MCF 10A (cell line): ENCODE results near the gene CXCR1. TPM values are rescaled to one million over a fixed set of nuclear protein-coding genes. Genes with fewer than 3 reads are reported as not detected.

Experiments
- Bru-seq: library from RNA; stranded (reverse); fragments of 400-500 nt; gene quantifications from one replicate; lab custom pipeline; 2021; lab: Mats Ljungman, UMichigan
- BruChase-seq, 2 experiments: library from RNA; stranded (reverse); fragments of 400-500 nt; gene quantifications; one replicate each; lab custom pipeline; 2021; lab: Mats Ljungman, UMichigan
- BruUV-seq: library from RNA; stranded (reverse); fragments of 400-500 nt; replicated peaks from 2 replicates; lab custom pipeline; 2021; lab: Mats Ljungman, UMichigan
- CTCF ChIA-PET: fragments of 300-600 bp; sonication (Branson Sonifier 250); formaldehyde crosslinking; extraction: SDS; loops from one replicate; lab custom pipeline; 2021; ENCODE audit warnings: antibody characterized with exemption, inconsistent platforms; lab: Yijun Ruan, JAX
- POLR2A ChIA-PET: fragments of 300-600, 350-650 bp; sonication (Branson Sonifier 250); formaldehyde crosslinking; extraction: SDS; loops from one replicate; lab custom pipeline; 2020; ENCODE audit warnings: antibody characterized with exemption, inconsistent platforms; lab: Yijun Ruan, JAX
- DNase-seq: peaks from one replicate; pipeline ENCODE4 v3.0.0-alpha.2; 2018; ENCODE audit not compliant: unreplicated experiment
- H3K27ac Mint-ChIP-seq: one replicate; pipeline ENCODE4 v1.8.0; 2022; ENCODE audit warnings: mild to moderate bottlenecking, low read depth, mixed read lengths; ENCODE audit not compliant: unreplicated experiment
- H3K27me3 Mint-ChIP-seq: one replicate; pipeline ENCODE4 v1.8.0; 2022; ENCODE audit warnings: mixed read lengths; ENCODE audit not compliant: insufficient read depth, unreplicated experiment
- H3K36me3 Mint-ChIP-seq: one replicate; pipeline ENCODE4 v1.8.0; 2022; ENCODE audit warnings: mild to moderate bottlenecking, moderate library complexity, mixed read lengths; ENCODE audit not compliant: insufficient read depth, unreplicated experiment
- H3K4me1 Mint-ChIP-seq: one replicate; pipeline ENCODE4 v1.8.0; 2022; ENCODE audit warnings: mixed read lengths; ENCODE audit not compliant: insufficient read depth, unreplicated experiment
- H3K4me3 Mint-ChIP-seq: one replicate; pipeline ENCODE4 v1.8.0; 2022; ENCODE audit warnings: mild to moderate bottlenecking, moderate library complexity, mixed read lengths; ENCODE audit not compliant: unreplicated experiment
- H3K9me3 Mint-ChIP-seq: one replicate; pipeline ENCODE4 v1.8.0; 2022; ENCODE audit warnings: mixed read lengths; ENCODE audit not compliant: unreplicated experiment
- CTCF ChIP-seq: fragments of 200-600 bp; IDR thresholded peaks from one replicate; pipeline ENCODE4 v1.8.0; 2022; ENCODE audit warnings: antibody characterized with exemption, mild to moderate bottlenecking; ENCODE audit not compliant: unreplicated experiment
- intact Hi-C: fragments of 100-400 bp; cut with micrococcal nuclease; formaldehyde crosslinking; loops from 2 replicates; pipeline ENCODE4 v1.14.1; 2022
- long read RNA-seq: library from polyadenylated mRNA; stranded (forward); transcript quantifications from one replicate; pipeline ENCODE4 v2.0.0, GENCODE V29; 2022
- total RNA-seq: library from RNA; stranded (reverse); gene quantifications from 2 replicates; pipeline ENCODE4 v1.2.3, GENCODE V29; 2022

CXCR1 gene
- total RNA-seq (0.12 TPM in 1 of 2 replicates, not detected in the other), Bru-seq, nascent RNA (not detected), BruChase-seq, experiment 1, labeled RNA remaining after a 6-hour chase (not detected), BruChase-seq, experiment 2, labeled RNA remaining after a 2-hour chase (percentile 12 among the genes with signal in this experiment)
- long read RNA-seq, partial matches to known transcripts, result 0 of 1 reads
- long read RNA-seq, other reads (novel, unspliced or antisense), result 1 of 1 reads

GRCh38 chr2:218166791-218167190 is at the start of gene CXCR1:
TSS of gene CXCR1 (minus strand) at chr2:218166962. CDS start at chr2:218165211, 1,751 bp downstream.
- intact Hi-C loops, result no loop called here

GRCh38 chr2:218216336-218216673 is 49.5 kb upstream of the CXCR1 start:
- Mint-ChIP-seq H3K4me1 (peaks cover 32% of the 10 kb centered on the region), H3K36me3 (peaks cover 24% of the 10 kb centered on the region), H3K9me3 (no peaks in the 10 kb centered on the region), H3K27me3 (no peaks in the 10 kb centered on the region), H3K4me3 (peak overlapping the region; percentile 95), H3K27ac (peak overlapping the region; percentile 99)
- TF ChIP-seq CTCF, result no peak
- TSS peak; percentile 77 for BruUV-seq
- DNase-seq, result no peak
- ChIA-PET POLR2A (interaction anchor here (0.6 to 7.8 kb wide), 24 partner anchors 9 to 680 kb away, joined by 3 to 171 read pairs (median 4); partner anchors contain the start of genes AAMP, PNKD, TMBIM1 and ZNF142), CTCF (interaction anchor here (0.6 to 2.2 kb wide), 9 partner anchors 13 to 1613 kb away, joined by 3 to 13 read pairs (median 4); no protein-coding TSS in a partner anchor)
- intact Hi-C loops, result loop anchor here (2.0 kb wide), 1 partner anchor 180 kb away; no protein-coding TSS in a partner anchor

More at GRCh38 chr2:218166791-218167190, at the start of gene CXCR1:
- ChIA-PET CTCF (interaction anchor here (0.6 to 1.8 kb wide), 4 partner anchors 10 to 18 kb away, joined by 4 to 6 read pairs (median 4); no protein-coding TSS in a partner anchor), POLR2A (interaction anchor here (0.6 to 0.9 kb wide), 2 partner anchors 18 to 28 kb away, joined by 3 to 4 read pairs; no protein-coding TSS in a partner anchor)
- TF ChIP-seq CTCF, result no peak
- no TSS peak for BruUV-seq
- H3K27ac Mint-ChIP-seq, result no peak within 1 kb of the TSS
- no peaks in the 10 kb centered on the region for H3K9me3 Mint-ChIP-seq
- peaks cover 6% of the 10 kb centered on the region for H3K4me1 Mint-ChIP-seq
- no peak within 1 kb of the TSS for H3K4me3 Mint-ChIP-seq
- no peaks in the 10 kb centered on the region for H3K36me3 Mint-ChIP-seq
- peaks cover 4% of the 10 kb centered on the region for H3K27me3 Mint-ChIP-seq
- peak; percentile 56 for DNase-seq

DNA sequence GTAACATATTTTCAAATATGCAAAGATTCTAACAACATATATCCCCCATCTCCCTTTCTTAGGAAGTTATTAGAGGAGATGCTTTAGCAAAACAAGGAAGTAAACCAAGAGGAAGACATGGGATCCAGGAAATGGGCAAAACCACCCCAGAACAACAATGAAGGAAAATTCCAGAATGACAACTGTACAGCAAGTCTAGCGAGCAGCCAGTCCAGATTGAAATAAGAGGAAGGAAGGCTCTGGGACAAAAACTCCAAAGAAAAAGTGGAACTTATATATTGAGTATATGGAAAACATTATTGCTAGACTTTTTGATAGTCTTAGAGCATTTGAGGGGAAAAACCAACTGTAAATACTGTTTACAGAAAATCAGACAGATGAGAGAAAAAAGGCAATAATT is 47.4 kb upstream of the CXCR1 start:
- H3K27me3 Mint-ChIP-seq, result no peaks in the 10 kb centered on the region
- no peak for DNase-seq
- BruUV-seq, result no TSS peak
- H3K4me3 Mint-ChIP-seq, result no peak overlapping the region
- H3K9me3 Mint-ChIP-seq, result peaks cover 10% of the 10 kb centered on the region
- CTCF ChIA-PET, result no interaction called here
- H3K27ac Mint-ChIP-seq, result no peak overlapping the region
- H3K4me1 Mint-ChIP-seq, result peaks cover 16% of the 10 kb centered on the region
- intact Hi-C loops, result no loop called here
- POLR2A ChIA-PET, result no interaction called here
- peaks cover 7% of the 10 kb centered on the region for H3K36me3 Mint-ChIP-seq
- no peak for TF ChIP-seq CTCF

- intact Hi-C loops, result no loop called here
- no peak overlapping the region for H3K4me3 Mint-ChIP-seq
- H3K9me3 Mint-ChIP-seq, result peaks cover 11% of the 10 kb centered on the region
- no peaks in the 10 kb centered on the region for H3K4me1 Mint-ChIP-seq
- ChIA-PET POLR2A (interaction anchor here (0.8 to 2.7 kb wide), 4 partner anchors 10 to 61 kb away, joined by 3 to 8 read pairs (median 3); partner anchors contain the start of genes AAMP and PNKD), CTCF (interaction anchor here (0.9 kb wide), 1 partner anchor 25 kb away, joined by 5 read pairs; no protein-coding TSS in a partner anchor)
- no peaks in the 10 kb centered on the region for H3K27me3 Mint-ChIP-seq
- BruUV-seq, result no TSS peak
- TF ChIP-seq CTCF, result no peak
- no peaks in the 10 kb centered on the region for H3K36me3 Mint-ChIP-seq
- no peak overlapping the region for H3K27ac Mint-ChIP-seq
- no peak for DNase-seq
Measured at GRCh38 chr2:218209078-218209477, 42.3 kb upstream of the CXCR1 start.
